HG03432 (cell line): ENCODE data around the gene TUBB2A.
"Not testable (repeated sequence)": the region's sequence is repeated elsewhere in the genome, so short reads cannot be mapped to it uniquely, and the experiment has no call there.

Experiments
- ATAC-seq: cut with Tn5 transposase; IDR thresholded peaks from one replicate; pipeline ENCODE4 v1.9.1; 2021; ENCODE audit warnings: mild to moderate bottlenecking, moderate library complexity; ENCODE audit not compliant: unreplicated experiment

The TUBB2A gene

DNA sequence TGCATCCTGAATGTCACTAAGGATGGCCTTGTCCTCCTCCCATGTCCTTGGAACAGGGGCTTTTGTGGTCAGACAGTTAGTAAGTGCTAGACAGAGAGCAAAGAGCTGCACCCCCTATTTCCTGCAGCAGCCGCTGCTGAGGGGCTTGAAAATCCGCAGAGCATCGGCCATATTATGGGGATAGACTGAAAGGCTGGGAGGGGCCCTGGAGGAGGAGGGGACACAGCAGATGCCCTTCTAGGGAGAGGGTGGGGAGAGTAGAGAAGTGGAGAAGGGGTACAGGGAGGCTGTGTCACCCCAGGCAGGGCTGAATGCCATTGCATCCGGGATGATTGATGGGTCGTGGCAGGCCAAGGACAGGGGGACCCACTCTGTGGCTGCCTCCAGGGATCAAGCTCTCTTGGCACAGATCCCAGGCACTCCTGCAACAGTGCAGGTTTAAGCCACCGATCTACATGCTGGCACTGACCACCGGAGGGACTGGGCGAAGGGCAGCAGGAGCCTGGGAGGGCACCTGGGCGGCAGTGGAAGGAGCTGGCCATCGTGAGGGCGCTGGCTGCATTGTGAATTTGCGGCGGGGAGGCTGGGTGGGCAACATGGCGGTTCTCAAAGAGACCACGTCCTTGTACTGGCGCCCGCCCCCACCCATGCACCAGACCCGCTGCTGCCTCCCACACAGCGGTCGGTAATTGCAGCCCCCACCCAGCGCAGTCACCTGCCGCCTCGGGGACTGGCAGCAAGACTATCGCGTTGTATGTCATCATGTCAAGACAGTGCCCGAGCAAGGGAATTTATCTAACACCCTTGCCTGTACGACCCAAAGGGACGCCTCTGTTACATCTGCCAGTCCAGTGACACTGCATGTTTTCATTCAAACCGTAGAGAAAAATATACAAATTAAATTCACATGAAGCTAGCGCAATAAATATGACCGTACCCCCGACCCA, 887 bp downstream of the TUBB2A start:
- peak; percentile 16 for ATAC-seq

DNA sequence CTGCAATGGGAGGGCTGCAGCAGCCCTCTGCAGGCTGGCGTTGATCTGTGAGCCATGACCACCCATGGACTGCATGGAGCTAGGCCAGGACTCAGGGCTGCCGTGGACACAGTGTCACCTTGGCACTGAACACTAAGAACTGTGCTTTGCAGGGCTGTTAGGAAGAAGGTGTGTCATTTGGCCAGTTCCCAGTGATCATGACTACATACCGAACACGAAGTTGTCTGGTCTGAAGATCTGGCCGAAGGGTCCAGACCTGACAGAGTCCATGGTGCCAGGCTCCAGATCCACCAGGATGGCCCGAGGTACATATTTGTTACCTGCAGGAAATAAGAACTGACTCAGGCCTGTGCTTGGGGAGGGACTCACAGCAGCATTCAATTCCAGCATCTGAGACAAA, 1.9 kb downstream of the TUBB2A start:
- not testable (repeated sequence) for ATAC-seq

DNA sequence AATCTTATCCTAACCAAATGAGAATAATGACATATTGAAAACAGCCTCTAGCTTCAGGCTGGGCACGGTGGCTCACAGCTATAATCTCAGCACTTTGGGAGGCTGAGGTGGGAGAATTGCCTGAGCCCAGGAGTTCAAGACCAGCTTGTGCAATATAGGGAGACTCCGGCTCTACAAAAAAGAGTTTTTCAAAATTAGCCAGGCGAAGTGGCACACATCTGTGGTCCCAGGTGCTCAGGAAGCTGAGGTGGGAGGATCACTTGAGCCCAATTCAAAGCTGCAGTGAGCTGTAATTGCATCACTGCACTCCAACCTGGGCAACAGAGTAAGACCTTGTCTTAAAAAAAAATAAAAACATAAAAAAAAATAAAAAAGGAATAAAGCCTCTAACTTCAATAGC, 4.7 kb downstream of the TUBB2A start:
- no peak for ATAC-seq

DNA sequence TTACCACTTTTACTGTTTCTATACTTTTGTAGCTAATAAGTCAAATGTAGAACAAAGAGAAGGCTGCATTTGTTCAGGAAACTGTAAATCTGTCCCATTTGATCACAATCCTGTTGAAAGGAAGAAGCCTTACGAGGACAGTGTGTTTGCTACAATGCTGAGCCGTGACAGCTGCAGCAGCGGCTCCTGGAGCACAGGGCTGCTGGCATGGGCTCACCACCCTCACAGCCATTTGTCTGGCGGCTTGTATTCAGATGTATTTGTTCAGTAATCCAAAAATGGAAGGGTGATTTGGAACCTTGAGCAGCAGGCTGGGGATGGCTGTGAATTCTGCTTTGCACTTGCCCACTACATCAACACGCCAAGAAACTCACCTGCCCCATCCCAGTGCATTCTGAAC, 5.7 kb downstream of the TUBB2A start:
- no peak for ATAC-seq

DNA sequence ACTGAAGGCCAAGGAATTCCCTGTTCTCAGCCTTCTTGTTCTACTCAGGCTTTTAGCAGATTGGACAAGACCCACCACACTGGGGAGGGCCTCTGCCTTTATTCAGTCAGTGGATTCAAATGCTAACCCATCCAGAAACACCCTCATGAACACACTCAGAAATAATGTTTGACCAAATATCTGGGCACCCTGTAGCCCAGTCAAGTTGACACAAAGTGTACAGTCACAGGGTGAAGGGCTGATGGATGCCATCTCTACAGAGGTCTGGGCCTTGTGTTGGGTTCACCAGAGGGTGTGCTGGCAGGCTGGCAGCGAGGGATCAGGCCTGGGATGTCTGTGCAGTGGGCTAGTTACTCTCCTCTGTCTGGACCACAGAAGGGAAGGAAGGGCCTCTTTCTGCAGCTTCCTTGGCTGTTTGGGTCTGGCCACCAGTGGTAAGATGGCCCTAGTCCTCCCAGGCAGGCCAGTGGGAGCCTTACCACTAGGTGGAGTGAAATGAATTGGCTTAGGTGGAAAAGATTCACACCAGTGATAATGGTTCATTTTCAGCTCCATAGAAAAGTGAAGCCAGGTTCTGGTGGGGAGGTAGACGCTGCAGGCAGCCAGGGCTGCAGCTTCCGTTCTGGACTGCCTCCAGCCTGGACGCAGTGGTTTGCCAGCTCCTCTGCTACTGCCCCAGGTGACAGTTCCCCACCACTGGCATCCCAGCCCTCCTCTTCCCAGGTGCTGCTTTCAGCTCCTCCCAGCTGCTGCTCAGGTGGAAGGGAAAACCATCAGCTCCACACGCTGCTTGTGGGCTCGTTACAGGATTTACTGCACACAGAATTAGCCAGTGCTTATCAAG, 9.2 kb downstream of the TUBB2A start:
- no peak for ATAC-seq

DNA sequence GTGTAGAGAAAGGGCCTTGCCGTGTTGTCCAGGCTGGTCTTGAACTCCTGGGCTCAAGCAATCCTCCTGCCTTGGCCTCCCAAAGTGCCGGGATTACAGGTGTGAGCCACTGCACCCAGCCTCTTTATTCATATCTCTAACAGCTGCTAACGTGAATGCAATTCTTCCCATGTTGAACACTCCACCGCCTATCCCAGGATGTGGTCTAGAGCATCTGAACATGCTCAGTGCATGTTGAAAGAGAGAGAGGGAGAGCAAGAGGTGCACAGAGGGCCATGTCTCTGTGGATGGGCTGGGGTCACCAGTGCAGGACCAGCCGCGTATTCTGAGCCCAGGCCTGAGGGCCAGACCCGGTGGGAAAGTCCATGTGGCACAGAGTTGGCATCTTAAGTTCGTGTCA, 12.8 kb downstream of the TUBB2A start:
- ATAC-seq, result no peak

DNA sequence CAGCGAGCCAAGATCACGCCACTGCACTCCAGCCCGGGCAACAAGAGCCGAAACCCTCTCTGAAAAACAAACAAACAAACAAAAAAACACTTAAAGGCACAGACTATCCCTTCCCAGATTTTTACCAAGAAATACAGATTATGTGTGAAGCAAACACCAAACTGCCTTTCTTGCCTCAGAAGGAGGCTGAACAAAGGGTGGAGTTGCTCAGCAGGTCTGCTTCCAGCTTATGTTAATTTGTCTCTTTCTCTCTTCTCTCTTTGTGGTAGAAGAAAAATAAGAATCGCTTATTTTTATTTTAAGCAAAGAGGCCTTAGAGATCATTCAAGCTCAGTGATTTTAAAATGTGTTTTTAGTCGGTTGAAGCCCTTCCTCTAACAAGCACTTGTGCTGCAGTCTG, 14.2 kb downstream of the TUBB2A start:
- no peak for ATAC-seq

DNA sequence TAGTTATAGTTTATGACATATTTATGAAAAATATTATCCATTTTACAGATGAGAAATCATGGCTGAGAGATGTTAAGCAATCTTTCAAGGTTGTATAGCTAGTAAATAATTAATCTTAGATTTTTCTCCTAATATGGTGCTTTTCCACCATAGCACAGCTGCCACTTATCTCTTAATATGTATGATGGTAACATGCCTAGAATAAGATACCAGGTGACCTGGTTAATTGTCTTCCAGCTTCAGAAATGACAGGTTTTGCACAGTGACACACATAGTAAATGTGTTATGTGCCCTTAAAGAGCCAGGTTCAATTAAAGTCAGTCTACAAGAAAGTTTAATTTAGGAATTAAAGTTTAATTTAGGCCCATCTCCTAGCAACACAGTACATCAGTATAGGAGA, 14.8 kb downstream of the TUBB2A start:
- ATAC-seq, result no peak

DNA sequence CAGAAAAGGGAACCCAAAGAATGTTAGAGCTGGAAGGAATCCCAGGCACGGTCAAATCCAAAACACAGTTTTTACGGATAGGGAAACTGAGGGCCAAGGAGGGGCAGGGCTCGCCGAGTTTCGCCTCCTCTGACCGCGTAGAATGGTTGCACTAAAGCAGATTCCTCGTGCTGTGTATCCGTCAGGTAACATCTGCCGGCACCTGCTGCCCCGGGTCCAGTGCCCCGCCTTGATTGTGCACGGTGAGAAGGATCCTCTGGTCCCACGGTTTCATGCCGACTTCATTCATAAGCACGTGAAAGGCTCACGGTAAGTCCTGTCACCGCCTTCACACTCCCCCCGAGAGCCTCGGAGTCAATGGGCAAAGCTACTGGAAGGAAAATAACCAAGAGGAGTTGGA, 17.1 kb downstream of the TUBB2A start:
- no peak for ATAC-seq

DNA sequence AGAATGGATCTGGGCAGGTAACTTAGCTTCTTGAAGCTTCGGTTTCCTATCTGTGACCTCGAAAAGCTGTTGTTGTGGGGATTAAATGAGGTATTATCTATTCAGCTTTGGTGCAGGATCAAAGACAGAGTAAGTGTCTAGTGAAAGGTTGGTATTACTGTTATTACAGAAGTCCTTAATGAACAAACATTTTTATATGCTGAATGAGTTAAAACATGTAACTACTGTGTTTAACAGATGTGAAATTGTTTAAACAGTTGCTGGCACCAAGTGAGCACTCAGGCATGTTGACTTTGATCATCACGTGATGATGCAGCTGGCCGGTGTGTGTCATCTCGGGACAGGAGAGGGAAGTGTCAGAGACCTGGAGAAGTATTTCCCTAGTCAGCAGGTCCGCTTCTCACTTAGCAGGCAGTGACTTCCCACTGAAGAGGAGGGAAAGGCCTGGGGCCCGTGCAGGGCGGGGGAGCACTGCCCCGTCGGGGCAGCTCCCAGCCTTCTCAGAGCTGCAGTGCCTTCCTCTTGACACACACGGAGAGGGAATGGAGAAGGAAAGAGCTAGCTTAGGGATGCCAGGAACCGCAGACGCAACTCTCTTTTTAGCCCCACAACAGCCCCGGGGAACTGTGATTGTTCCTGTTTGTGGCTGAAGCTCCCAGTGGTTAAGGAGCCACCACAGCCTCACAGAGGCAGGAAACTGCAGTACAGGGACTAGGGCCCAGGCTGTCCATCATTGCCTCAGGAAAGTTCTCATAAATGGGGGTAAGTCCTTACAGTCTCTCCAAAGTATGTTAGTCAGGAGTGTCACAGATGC, 18.0 kb downstream of the TUBB2A start:
- no peak for ATAC-seq

DNA sequence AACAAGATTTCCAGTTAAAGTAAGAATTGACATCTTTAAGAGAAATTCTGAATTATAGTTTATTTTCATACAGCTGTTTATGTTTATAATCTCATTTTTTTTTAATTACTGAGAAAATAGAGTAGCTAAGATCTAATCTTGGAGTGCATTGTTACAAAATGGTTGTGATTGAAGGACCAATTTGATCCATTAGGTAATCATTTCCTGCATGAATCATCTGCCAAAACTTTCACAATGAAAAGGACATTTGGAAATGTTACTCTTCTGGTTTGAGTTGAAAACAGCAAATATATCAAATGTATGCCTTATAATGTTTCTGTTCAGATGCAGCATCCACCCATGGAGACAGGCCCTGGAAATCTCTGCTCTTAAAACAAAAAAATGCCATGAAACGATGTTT, 19.0 kb downstream of the TUBB2A start:
- ATAC-seq, result no peak

DNA sequence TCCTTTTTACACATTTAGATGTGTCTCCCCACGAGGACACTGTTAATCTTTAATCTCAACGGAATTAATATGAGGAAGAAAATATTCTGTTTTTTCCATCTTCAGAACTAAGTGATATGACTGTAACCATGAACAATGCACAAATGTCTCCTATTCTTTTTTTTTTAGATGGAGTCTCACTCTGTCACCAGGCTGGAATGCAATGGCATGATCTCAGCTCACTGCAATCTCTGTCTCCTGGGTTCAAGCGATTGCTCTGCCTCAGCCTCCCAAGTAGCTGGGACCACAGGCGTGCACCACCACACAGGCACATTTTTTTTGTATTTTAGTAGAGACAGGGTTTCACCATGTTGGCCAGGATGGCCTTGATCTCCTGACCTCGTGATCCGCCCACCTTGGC, 19.5 kb downstream of the TUBB2A start:
- ATAC-seq, result not testable (repeated sequence)

DNA sequence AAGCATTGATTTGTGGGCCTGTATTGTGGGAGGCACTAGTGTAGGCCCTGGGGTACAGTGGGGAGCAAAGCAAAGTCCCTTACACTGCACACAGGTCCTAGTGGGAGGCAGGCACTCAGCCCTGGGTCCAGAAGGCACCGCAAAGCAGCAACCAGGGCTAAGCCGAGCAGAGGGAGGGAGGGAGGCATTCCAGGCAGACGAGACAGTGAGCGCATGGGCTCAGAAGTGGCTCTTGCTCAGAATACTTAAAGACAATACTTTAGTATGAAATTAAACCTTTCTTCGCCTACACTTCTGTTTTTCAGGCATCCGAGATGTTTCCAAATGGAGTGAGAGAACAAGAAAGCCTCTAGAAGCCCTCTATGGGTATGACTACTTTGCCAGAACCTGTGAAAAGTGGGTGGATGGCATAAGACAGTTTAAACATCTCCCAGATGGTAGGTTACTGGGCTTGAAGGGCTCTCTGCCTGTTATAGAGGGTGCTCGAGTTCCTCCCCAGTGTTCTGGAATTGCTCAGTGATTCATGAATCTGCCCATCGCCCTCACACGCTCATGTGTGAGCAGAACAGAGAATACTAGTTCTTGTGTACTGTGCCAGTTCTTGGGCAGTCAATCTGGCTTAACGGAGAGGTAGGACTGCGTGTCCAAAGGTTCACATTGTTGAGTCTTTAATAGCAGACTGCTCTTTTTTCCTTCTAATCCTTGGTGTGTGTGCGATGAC, 20.1 kb downstream of the TUBB2A start:
- ATAC-seq, result no peak

DNA sequence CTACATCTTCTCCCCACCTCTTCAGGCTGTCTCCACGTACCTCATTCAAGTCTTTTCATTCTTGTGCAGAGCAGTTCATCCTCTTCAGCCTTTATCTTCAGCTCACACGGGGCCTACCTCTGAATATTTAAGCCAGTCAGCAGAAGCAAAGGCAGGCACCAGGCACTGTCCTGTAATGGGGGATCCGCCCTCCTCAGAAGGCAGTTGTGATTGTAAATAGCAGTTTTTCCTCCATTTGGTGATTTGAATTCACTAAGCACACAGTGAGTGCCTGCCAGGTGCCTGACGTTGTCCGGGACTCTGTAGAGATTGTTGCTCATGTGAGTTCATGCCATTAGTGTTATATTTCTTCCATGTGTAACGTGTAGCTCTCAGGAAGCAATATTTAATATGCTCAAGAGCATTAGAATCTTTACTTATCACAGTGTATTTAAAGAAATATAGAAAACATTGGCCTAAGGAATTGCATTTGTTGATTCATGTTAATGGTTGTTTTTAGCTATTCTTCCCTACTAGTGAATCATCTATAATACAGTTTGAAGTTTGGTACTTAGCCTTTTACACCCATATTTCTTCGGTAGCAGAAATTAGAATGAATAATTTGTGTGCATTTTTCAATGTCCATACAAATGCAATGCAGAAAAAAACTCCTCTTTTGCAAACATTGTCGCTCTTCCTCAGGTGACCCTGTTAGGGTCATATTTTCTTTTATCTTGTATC, 20.9 kb downstream of the TUBB2A start:
- ATAC-seq, result no peak

DNA sequence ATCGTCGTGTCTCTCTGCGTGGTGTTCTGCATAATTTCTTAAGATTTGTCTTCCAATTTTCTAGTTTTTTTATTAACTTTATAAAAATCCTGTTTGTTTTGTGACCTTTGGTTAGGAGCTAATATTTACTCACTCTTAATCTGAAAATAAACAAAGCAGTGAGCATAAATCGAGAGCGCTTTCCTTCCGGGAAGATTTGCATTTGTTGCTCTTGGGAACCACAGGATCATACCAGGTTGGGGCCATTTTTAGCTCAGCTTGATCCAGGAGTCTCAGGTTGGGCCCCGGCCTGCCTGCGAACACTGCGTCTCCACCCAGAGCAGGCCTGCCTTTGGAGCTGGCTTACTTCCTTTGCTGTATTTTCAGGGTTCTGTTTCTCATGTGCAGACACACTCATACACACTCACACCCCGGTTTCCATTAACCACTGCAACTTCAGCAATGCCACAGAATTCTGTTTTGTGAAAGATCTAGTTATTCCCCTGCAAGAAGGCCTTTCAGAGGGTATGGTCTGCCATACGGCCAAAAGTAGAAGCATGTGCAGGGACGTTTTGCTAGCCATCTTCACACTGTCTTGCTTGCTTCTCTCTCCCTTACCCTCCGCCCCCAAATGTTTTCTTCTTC, 21.6 kb downstream of the TUBB2A start:
- no peak for ATAC-seq

DNA sequence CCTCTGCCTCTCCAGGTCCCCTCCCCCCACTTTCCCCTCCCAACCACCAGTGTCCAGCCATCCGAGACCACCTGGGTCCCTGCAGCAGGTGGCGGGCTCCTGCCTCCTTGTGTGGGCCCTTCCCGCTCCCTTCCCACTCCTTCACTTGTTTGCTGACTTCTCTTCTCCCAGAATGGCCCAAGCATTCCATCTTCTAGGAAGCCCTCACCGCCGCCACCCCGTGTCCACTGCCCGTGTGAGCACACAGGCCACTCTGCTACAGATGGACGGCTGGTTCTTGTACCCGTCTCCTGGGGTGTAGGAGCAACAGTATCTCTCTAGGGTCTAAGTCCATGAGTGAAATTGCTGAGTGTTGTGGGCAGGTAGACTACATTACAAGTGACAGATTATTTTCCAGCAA, 23.8 kb downstream of the TUBB2A start:
- no peak for ATAC-seq

DNA sequence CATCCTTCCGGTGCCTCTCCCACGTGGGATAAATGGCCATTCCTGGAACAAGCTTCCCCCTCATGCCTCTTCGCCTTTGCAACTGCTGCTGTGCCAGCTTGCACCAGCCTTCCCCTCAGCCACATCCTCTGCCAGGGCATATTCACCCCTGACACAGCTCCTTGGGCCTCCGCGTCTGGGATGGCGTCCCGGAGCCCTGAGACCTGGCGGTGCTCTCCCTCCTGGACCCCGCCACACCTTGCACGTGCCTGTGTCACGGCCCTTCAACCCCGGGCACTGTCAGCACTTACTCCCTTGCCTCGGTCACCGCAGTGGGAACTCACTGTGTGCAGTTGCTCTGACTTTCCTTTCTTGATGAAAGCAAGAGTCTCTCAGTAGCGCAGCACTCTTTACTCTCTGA, 25.6 kb downstream of the TUBB2A start:
- ATAC-seq, result no peak

DNA sequence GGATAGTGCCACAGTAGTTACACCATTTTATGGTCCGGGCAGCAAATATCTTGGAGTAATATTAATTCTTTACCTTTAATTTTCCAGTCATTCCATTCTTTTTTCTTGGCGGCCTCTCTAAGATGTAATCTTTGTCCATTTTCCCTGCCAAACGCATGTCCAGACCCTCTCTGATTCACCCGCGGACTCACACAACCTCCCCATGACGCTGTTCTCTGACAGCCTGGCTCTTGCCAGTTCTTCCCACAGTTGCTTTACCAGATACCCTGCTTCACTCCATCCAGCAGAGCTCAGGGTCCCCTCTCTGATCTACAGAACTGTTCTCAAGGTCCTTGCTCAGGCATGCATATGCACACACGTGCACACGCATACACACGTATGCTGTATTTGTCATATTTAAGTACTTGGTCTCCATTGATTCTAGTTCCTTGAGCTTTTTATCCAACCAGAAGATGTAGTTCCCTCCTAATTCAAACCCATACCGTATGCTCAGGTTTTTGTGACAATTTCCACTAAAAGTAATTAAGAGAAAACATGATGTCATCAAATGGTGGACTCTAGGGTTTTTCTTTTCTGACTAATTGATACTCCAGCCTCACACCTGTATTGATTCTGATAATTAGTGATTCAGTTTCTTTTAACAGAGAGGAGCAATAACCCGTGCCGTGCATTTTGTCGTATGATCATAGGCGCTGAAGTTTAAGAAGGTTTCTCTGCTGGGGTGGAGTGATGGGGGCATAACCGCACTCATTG, 28.8 kb downstream of the TUBB2A start:
- no peak for ATAC-seq

DNA sequence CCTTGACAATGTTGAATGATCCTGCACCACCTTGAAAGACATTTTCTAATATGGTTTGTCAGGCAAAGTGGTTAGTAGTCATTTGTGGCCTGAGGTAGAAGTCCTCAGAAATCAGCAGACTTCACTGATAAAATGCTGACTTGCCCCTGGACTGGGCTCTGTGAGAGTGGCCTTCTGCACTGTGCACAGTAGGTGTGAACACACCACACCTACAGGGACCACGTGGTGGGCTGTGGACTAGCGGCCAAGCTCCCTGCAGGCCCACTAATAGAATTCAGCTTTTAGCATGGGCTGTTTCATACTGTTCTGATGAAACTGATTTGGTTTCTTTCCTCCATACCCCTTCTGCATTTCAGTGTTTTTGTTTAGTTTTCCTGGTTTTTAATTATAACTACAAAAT, 31.5 kb downstream of the TUBB2A start:
- ATAC-seq, result no peak
